ENCODE data around the gene NFS1.

GRCh38 chr20:35618263-35619131 is 80.7 kb downstream of the NFS1 start:
- TF ChIP-seq CTCF (IDR thresholded peaks at IDR 0.05) (no peak), POLR2A (IDR thresholded peaks at IDR 0.05) (no peak), POLR2AphosphoS5 (IDR thresholded peaks at IDR 0.05) (no peak)
